SK-N-SH (cell line): ENCODE results near the gene MYLK4. TPM values are rescaled to one million over a fixed set of nuclear protein-coding genes. Genes with fewer than 3 reads are reported as not detected.

Experiments used
- CTCF ChIA-PET: fragments of 300-600, 350-600 bp; formaldehyde crosslinking; extraction: SDS; loops from one replicate; lab custom pipeline; 2021; lab: Yijun Ruan, JAX
- POLR2A ChIA-PET: fragments of 350-600 bp; sonication (Branson Sonifier 250); formaldehyde crosslinking; extraction: SDS; loops from one replicate; lab custom pipeline; 2020; ENCODE audit warnings: antibody characterized with exemption, inconsistent platforms; lab: Yijun Ruan, JAX
- DNase-seq: peaks from one replicate; pipeline ENCODE4 v3.0.0; 2012
- H2AFZ ChIP-seq: fragments of 200-600 bp; sonication (generic); 2 replicates; pipeline ENCODE4 v1.8.1; 2016; ENCODE audit warnings: antibody characterized with exemption, mild to moderate bottlenecking, low read depth
- H3F3A ChIP-seq: fragments of 200-600 bp; sonication (generic); replicated peaks from 2 replicates; pipeline ENCODE3; 2016; ENCODE audit warnings: antibody characterized with exemption, mild to moderate bottlenecking; ENCODE audit not compliant: insufficient read depth
- H3K27ac ChIP-seq, 2 experiments: fragments of 200-500 bp in 1 of 2; fragments of 200-600 bp in 1 of 2; sonication (Bioruptor generic) in 1 of 2; sonication (generic), shearing (Covaris generic) in 1 of 2; 2 replicates each; pipeline versions ENCODE4 v1.5.1 to v1.6.1; 2014 to 2016; ENCODE audit warnings: low read depth in 2 of 2, inconsistent platforms in 1 of 2, low read length in 1 of 2, mild to moderate bottlenecking in 1 of 2, mixed read lengths in 1 of 2
- H3K27me3 ChIP-seq: fragments of 200-600 bp; sonication (generic), shearing (Covaris generic); 2 replicates; pipeline ENCODE4 v1.6.1; 2016; ENCODE audit warnings: mixed run types; ENCODE audit not compliant: insufficient read depth
- H3K36me3 ChIP-seq, 2 experiments: fragments of 200-500 bp in 1 of 2; fragments of 200-600 bp in 1 of 2; sonication (Bioruptor generic) in 1 of 2; sonication (generic) in 1 of 2; replicated peaks in 1 of 2; 2 replicates each; pipeline versions ENCODE3 to v1.5.1; 2014 to 2016; ENCODE audit warnings: low read length in 1 of 2, mild to moderate bottlenecking in 1 of 2; ENCODE audit not compliant: insufficient read depth in 2 of 2, control insufficient read depth in 1 of 2
- H3K4me1 ChIP-seq, 2 experiments: fragments of 200-500 bp in 1 of 2; fragments of 200-600 bp in 1 of 2; sonication (Bioruptor generic) in 1 of 2; sonication (generic), shearing (Covaris generic) in 1 of 2; 2 replicates each; pipeline versions ENCODE4 v1.5.1 to v1.6.1; 2014 to 2016; ENCODE audit warnings: low read depth in 1 of 2, low read length in 1 of 2, mixed run types in 1 of 2; ENCODE audit not compliant: insufficient read depth in 2 of 2, control insufficient read depth in 1 of 2
- H3K4me2 ChIP-seq: fragments of 200-600 bp; sonication (generic), shearing (Covaris generic); 2 replicates; pipeline ENCODE4 v1.6.1; 2017; ENCODE audit warnings: mixed run types
- H3K4me3 ChIP-seq, 2 experiments: fragments of 200-500 bp in 1 of 2; fragments of 200-600 bp in 1 of 2; sonication (Bioruptor generic) in 1 of 2; sonication (generic), shearing (Covaris generic) in 1 of 2; 2 replicates each; pipeline versions ENCODE4 v1.5.1 to v1.8.1; 2014 to 2016; ENCODE audit warnings: low read depth in 2 of 2, inconsistent platforms in 1 of 2, low read length in 1 of 2, mild to moderate bottlenecking in 1 of 2, mixed read lengths in 1 of 2, moderate library complexity in 1 of 2
- H3K79me2 ChIP-seq: fragments of 200-600 bp; sonication (generic); 2 replicates; pipeline ENCODE4 v1.8.1; 2017; ENCODE audit warnings: mild to moderate bottlenecking; ENCODE audit not compliant: insufficient read depth
- H3K9ac ChIP-seq: fragments of 200-600 bp; sonication (generic); 2 replicates; pipeline ENCODE4 v1.6.1; 2017; ENCODE audit warnings: mixed run types
- H3K9me2 ChIP-seq: fragments of 200-600 bp; sonication (generic); 2 replicates; pipeline ENCODE4 v1.6.1; 2017; ENCODE audit warnings: mixed run types
- H3K9me3 ChIP-seq: fragments of 200-600 bp; sonication (generic); 2 replicates; pipeline ENCODE4 v1.6.1; 2017; ENCODE audit warnings: mixed run types, mild to moderate bottlenecking, moderate library complexity
- H4K20me1 ChIP-seq: fragments of 200-600 bp; sonication (generic); 2 replicates; pipeline ENCODE4 v1.6.1; 2017; ENCODE audit warnings: mild to moderate bottlenecking, mixed run types; ENCODE audit not compliant: insufficient read depth
- CHD2 ChIP-seq: fragments of 150-350 bp; IDR thresholded peaks from 2 replicates; pipeline ENCODE4 v1.6.1; 2018; ENCODE audit warnings: low read length; ENCODE audit not compliant: partially characterized antibody
- EP300 ChIP-seq, 2 experiments: IDR thresholded peaks; 2 replicates each; pipeline versions ENCODE4 v1.4.0 to v1.6.1; 2012; ENCODE audit warnings: borderline replicate concordance in 1 of 2, low read depth in 1 of 2, low read length in 1 of 2
- GABPA ChIP-seq: IDR thresholded peaks from 2 replicates; pipeline ENCODE4 v1.4.0; 2012; ENCODE audit warnings: low read depth, mild to moderate bottlenecking
- GATA2 ChIP-seq: sonication (generic); formaldehyde crosslinking; IDR thresholded peaks from 2 replicates; pipeline ENCODE4 v1.5.0; 2020; ENCODE audit warnings: mild to moderate bottlenecking, missing genetic modification reagents
- MEF2A ChIP-seq: IDR thresholded peaks from 2 replicates; pipeline ENCODE4 v1.4.0; 2012; ENCODE audit warnings: low read depth, borderline replicate concordance
- NFIC ChIP-seq: IDR thresholded peaks from 2 replicates; pipeline ENCODE4 v1.4.0; 2012; ENCODE audit warnings: borderline replicate concordance
- POLR2AphosphoS5 ChIP-seq: IDR thresholded peaks from 2 replicates; pipeline ENCODE4 v1.6.1; 2012; ENCODE audit warnings: low read depth, low read length
- RCOR1 ChIP-seq: fragments of 150-350 bp; IDR thresholded peaks from 2 replicates; pipeline ENCODE4 v1.6.1; 2017; ENCODE audit warnings: antibody characterized with exemption, low read length
- SIN3A ChIP-seq: IDR thresholded peaks from 2 replicates; pipeline ENCODE4 v1.6.1; 2012; ENCODE audit warnings: low read depth, mild to moderate bottlenecking, low read length, moderate library complexity, borderline replicate concordance
- SMC3 ChIP-seq: IDR thresholded peaks from 2 replicates; pipeline ENCODE4 v1.6.1; 2012; ENCODE audit warnings: low read depth, low read length, improper control_type of control experiment
- TAF1 ChIP-seq: IDR thresholded peaks from 2 replicates; pipeline ENCODE4 v1.6.1; 2012; ENCODE audit warnings: low read depth, mild to moderate bottlenecking, low read length, moderate library complexity, borderline replicate concordance
- TCF12 ChIP-seq: IDR thresholded peaks from 2 replicates; pipeline ENCODE4 v1.4.0; 2012
- WGBS: methylation state at CpG from one replicate; pipeline ENCODE4 v1.1.6; 2017; ENCODE audit warnings: low lambda C conversion rate; 5-methylcytosine and 5-hydroxymethylcytosine counted together
- polyA plus RNA-seq, 3 experiments: library from polyadenylated mRNA; depleted of rRNA; stranded (reverse); fragments of >200 nt; gene quantifications; 2 replicates each; pipeline ENCODE4 v1.2.3, GENCODE V29; 2012
- TF ChIP-seq, protein P1 (sequence below): IDR thresholded peaks from 2 replicates; pipeline ENCODE4 v1.4.0; 2012; ENCODE audit warnings: low read depth, borderline replicate concordance

The MYLK4 gene
- polyA plus RNA-seq, 1 of the 3 experiments (the other 2 are of a cell fraction): 0.16 TPM

DNA sequence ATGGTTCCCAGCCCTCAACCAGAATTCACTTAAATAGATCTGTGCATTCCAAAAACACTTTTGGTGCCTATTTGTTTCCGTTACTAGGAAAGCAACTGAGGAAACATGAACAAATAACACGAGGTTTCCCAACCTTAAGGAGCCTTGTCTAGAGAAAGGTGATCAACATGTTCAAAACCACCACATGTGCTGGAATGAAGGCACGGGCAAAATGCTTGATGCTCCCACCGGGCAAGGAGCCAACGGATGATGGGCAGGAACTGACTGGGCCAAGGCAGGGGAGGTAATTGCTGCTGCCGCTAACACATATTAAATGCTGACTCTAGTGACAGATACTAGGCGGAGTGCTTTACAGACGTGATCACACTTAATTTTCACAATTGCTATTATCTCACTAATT lies 2.5 kb downstream of the MYLK4 start:
- ChIA-PET POLR2A (no interaction called here), CTCF (interaction anchor here (0.9 to 11.8 kb wide), 6 partner anchors 11 to 184 kb away, joined by 3 to 176 read pairs (median 17); partner anchors contain the start of gene WRNIP1)
- no peak overlapping the region for H3K9ac ChIP-seq
- no peaks in the 10 kb centered on the region for H3K36me3 ChIP-seq
- peak; percentile 61; the same call in 1 of the 2 replicates for TF ChIP-seq RCOR1
- no peak for TF ChIP-seq GABPA
- TF ChIP-seq NFIC: peak; percentile 50
- peak; percentile 66 for DNase-seq
- H3K9me3 ChIP-seq: no peaks in the 10 kb centered on the region
- H2AFZ ChIP-seq: no peak overlapping the region
- H3K4me1 ChIP-seq: peaks cover 0 to 15% of the 10 kb centered on the region in 2 experiments; a peak in 3 of 4 replicates
- no peaks in the 10 kb centered on the region for H3K79me2 ChIP-seq
- no peak overlapping the region for H3K4me2 ChIP-seq
- H3F3A ChIP-seq: no peaks in the 10 kb centered on the region
- H3K9me2 ChIP-seq: no peaks in the 10 kb centered on the region
- H3K27me3 ChIP-seq: no peaks in the 10 kb centered on the region
- no peaks in the 10 kb centered on the region for H4K20me1 ChIP-seq
- 45% methylated on average over 7 of the region's 8 CpGs for WGBS
- no peak overlapping the region for H3K27ac ChIP-seq
- no peak overlapping the region for H3K4me3 ChIP-seq

DNA sequence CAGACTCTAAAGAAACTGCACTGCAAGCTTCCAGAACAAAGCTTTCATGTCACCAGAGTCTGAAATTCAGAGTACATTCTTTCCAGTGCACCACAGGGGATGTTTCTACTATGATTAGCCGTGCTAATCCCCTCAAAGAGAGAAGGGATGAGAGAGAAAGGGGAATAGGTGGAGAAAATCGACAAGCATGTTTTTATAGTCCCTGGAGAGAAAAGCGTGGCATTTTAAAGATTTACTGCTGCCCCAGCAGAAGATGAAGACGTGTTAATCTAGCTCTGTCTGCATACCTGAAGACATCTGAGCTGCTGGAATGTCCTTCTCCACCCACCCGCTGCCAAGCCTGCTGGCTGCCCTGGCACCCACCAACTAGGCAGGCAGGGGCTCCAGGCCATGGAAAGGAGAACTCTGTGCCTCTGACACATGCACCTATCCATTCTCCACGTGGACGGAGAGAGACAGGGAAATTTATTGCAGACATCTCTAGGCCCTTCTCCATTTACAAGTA lies 4.1 kb downstream of the MYLK4 start:
- no peaks in the 10 kb centered on the region for H3K79me2 ChIP-seq
- H3F3A ChIP-seq: no peaks in the 10 kb centered on the region
- H3K27me3 ChIP-seq: no peaks in the 10 kb centered on the region
- no peaks in the 10 kb centered on the region for H3K9me3 ChIP-seq
- no peaks in the 10 kb centered on the region for H4K20me1 ChIP-seq
- no peak overlapping the region for H2AFZ ChIP-seq
- 78% methylated on average over 7 of the region's 7 CpGs for WGBS
- CTCF ChIA-PET: interaction anchor here (1.2 to 11.8 kb wide), 4 partner anchors 10 to 1150 kb away, joined by 3 to 176 read pairs (median 6); no protein-coding TSS in a partner anchor
- TF ChIP-seq MEF2A (no peak), EP300 (IDR thresholded peaks at IDR 0.05; ENCODE audit: borderline replicate concordance in 1 of 2, low read depth in 1 of 2, low read length in 1 of 2) (no peak), TAF1 (no peak), SIN3A (no peak), CHD2 (no peak), GATA2 (CRISPR knock-in tag) (no peak), TCF12 (no peak), POLR2AphosphoS5 (no peak), SMC3 (no peak)
- TF ChIP-seq, protein P1, sequence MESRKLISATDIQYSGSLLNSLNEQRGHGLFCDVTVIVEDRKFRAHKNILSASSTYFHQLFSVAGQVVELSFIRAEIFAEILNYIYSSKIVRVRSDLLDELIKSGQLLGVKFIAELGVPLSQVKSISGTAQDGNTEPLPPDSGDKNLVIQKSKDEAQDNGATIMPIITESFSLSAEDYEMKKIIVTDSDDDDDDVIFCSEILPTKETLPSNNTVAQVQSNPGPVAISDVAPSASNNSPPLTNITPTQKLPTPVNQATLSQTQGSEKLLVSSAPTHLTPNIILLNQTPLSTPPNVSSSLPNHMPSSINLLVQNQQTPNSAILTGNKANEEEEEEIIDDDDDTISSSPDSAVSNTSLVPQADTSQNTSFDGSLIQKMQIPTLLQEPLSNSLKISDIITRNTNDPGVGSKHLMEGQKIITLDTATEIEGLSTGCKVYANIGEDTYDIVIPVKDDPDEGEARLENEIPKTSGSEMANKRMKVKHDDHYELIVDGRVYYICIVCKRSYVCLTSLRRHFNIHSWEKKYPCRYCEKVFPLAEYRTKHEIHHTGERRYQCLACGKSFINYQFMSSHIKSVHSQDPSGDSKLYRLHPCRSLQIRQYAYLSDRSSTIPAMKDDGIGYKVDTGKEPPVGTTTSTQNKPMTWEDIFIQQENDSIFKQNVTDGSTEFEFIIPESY: no peak
- DNase-seq: no peak
- H3K27ac ChIP-seq: no peak overlapping the region
- H3K4me1 ChIP-seq: peaks cover 0 to 13% of the 10 kb centered on the region in 2 experiments; a peak in 3 of 4 replicates
- no peaks in the 10 kb centered on the region for H3K9me2 ChIP-seq
- H3K4me3 ChIP-seq: no peak overlapping the region
- H3K4me2 ChIP-seq: no peak overlapping the region
- no peaks in the 10 kb centered on the region for H3K36me3 ChIP-seq
- POLR2A ChIA-PET: no interaction called here
- no peak overlapping the region for H3K9ac ChIP-seq
